Thyroid gland (tissue), 4 donors: ENCODE results near the gene CATSPER4. TPM values are rescaled to one million over a fixed set of nuclear protein-coding genes. Genes with fewer than 3 reads are reported as not detected.

Source experiments
- DNase-seq, 2 donors: peaks; one replicate each; pipeline ENCODE4 v3.0.0-alpha.2; 2019
- H3K27ac ChIP-seq, 3 donors: fragments of 200-600 bp; sonication (generic); 1 replicate in 2 of 3; 2 replicates in 1 of 3; pipeline ENCODE4 v1.5.1; 2016 to 2019; ENCODE audit warnings: mild to moderate bottlenecking in 1 of 3, moderate library complexity in 1 of 3
- H3K27me3 ChIP-seq: fragments of 200-600 bp; sonication (generic); one replicate; pipeline ENCODE4 v1.5.1; 2019
- H3K36me3 ChIP-seq, 2 donors: fragments of 200-600 bp; sonication (generic); one replicate each; pipeline ENCODE4 v1.5.1; 2016 to 2019
- H3K4me1 ChIP-seq, 2 donors: fragments of 200-600 bp; sonication (generic); one replicate each; pipeline ENCODE4 v1.5.1; 2017 to 2019
- H3K4me3 ChIP-seq, 3 donors: fragments of 200-600 bp; sonication (generic); replicated peaks in 1 of 3; 1 replicate in 2 of 3; 2 replicates in 1 of 3; pipeline ENCODE4 v1.5.1; 2016; ENCODE audit warnings: mild to moderate bottlenecking in 1 of 3
- H3K9me3 ChIP-seq: fragments of 200-600 bp; sonication (generic); one replicate; pipeline ENCODE4 v1.5.1; 2017
- POLR2A ChIP-seq, 2 donors: fragments of 450-650 bp; IDR thresholded peaks; one replicate each; pipeline ENCODE4 v1.6.1; 2017; ENCODE audit warnings: antibody characterized with exemption in 2 of 2, mild to moderate bottlenecking in 2 of 2, moderate library complexity in 1 of 2
- whole genome bisulfite sequencing, 2 donors: methylation state at CpG; one replicate each; pipeline ENCODE4 v1.1.5; 2017; 5-methylcytosine and 5-hydroxymethylcytosine counted together
- intact Hi-C: fragments of 100-400 bp; cut with DNase I; formaldehyde crosslinking; loops from one replicate; pipeline ENCODE4 v1.15.1; 2023
- total RNA-seq, 4 donors: library from RNA; depleted of rRNA; stranded (reverse); fragments of >200 nt; gene quantifications; one replicate each; pipeline ENCODE4 v1.2.3, GENCODE V29; 2016
- TF ChIP-seq, protein P1 (sequence below), 6 experiments: fragments of 200-600 bp in 3 of 6; fragments of 450-650 bp in 3 of 6; sonication (generic) in 3 of 6; IDR thresholded peaks; one replicate each; pipeline ENCODE4 v1.5.1; 2016 to 2019; ENCODE audit warnings: antibody characterized with exemption in 6 of 6, mild to moderate bottlenecking in 2 of 6, inconsistent platforms in 1 of 6, moderate library complexity in 1 of 6

The CATSPER4 gene
- total RNA-seq, 4 donors from 2014 or later = not detected

DNA sequence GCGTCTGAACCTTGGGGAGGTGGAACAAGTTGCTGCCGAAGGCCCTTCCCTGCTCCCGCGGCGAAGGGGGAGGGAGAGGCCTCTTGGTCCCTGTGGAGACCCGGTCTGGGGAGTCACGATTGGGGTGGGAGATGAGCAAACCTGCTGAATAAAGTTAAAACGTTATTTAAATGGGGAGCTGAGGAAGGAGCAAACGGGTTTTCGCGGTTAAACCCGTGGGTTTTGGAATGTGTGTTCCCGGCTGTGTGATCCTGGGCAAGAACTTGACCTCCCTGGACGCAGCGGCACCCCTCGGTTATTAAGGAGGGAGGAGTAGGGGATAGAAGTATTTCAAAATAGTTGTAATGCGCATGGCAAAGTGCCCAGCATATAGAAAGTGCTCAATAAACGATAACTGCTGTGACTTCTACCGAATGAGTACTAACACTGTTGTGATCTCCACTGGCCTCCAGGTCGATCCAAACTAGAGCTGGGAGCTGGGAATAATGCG, 28.1 kb upstream of the CATSPER4 start:
- intact Hi-C loops = loop anchor here (5.0 kb wide), 1 partner anchor 55 kb away; no protein-coding TSS in a partner anchor
- Histone ChIP-seq H3K27ac (peak overlapping the region in 1 of 3 donors; percentile 36), H3K36me3 (no peaks in the 10 kb centered on the region), H3K9me3 (no peaks in the 10 kb centered on the region), H3K27me3 (no peaks in the 10 kb centered on the region), H3K4me1 (peaks cover 13 to 17% of the 10 kb centered on the region in 2 donors), H3K4me3 (peak overlapping the region in 2 of 3 donors; percentile 25 to 49)
- no peak for DNase-seq
- WGBS, 2 donors = 27 to 29% methylated on average over 20 to 21 of the region's 21 CpGs
- no peak for TF ChIP-seq POLR2A (IDR thresholded peaks at IDR 0.05)
- TF ChIP-seq, protein P1, sequence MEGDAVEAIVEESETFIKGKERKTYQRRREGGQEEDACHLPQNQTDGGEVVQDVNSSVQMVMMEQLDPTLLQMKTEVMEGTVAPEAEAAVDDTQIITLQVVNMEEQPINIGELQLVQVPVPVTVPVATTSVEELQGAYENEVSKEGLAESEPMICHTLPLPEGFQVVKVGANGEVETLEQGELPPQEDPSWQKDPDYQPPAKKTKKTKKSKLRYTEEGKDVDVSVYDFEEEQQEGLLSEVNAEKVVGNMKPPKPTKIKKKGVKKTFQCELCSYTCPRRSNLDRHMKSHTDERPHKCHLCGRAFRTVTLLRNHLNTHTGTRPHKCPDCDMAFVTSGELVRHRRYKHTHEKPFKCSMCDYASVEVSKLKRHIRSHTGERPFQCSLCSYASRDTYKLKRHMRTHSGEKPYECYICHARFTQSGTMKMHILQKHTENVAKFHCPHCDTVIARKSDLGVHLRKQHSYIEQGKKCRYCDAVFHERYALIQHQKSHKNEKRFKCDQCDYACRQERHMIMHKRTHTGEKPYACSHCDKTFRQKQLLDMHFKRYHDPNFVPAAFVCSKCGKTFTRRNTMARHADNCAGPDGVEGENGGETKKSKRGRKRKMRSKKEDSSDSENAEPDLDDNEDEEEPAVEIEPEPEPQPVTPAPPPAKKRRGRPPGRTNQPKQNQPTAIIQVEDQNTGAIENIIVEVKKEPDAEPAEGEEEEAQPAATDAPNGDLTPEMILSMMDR (IDR thresholded peaks at IDR 0.05) = no peak

DNA sequence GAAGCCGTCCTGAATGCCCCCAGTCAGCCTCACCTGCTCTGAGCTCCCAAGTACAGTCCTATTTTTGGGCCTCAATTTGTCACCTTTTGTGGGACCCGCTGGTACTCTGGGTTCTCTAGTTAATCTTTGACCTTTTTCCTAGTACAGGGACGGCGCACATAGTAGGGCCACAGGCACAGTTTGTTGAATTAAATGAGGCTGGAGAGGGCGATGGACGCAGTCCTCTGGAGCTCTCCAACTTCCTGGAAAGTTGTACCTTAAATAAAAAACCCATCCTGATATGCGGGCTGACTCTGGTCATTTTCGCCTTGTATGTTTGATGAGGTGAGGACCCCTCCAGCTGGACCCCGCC, 26.7 kb upstream of the CATSPER4 start:
- peak overlapping the region in 1 of 3 donors; percentile 28 for H3K4me3 ChIP-seq
- H3K9me3 ChIP-seq = no peaks in the 10 kb centered on the region
- WGBS, 2 donors = 53 to 68% methylated on average over 9 of the region's 9 CpGs
- no peaks in the 10 kb centered on the region for H3K36me3 ChIP-seq
- TF ChIP-seq, protein P1 (IDR thresholded peaks at IDR 0.05) = no peak
- TF ChIP-seq POLR2A (IDR thresholded peaks at IDR 0.05) = no peak
- DNase-seq = no peak
- H3K27me3 ChIP-seq = no peaks in the 10 kb centered on the region
- H3K27ac ChIP-seq = no peak overlapping the region
- intact Hi-C loops = loop anchor here (5.0 kb wide), 1 partner anchor 56 kb away; no protein-coding TSS in a partner anchor
- H3K4me1 ChIP-seq = peaks cover 13 to 17% of the 10 kb centered on the region in 2 donors

DNA sequence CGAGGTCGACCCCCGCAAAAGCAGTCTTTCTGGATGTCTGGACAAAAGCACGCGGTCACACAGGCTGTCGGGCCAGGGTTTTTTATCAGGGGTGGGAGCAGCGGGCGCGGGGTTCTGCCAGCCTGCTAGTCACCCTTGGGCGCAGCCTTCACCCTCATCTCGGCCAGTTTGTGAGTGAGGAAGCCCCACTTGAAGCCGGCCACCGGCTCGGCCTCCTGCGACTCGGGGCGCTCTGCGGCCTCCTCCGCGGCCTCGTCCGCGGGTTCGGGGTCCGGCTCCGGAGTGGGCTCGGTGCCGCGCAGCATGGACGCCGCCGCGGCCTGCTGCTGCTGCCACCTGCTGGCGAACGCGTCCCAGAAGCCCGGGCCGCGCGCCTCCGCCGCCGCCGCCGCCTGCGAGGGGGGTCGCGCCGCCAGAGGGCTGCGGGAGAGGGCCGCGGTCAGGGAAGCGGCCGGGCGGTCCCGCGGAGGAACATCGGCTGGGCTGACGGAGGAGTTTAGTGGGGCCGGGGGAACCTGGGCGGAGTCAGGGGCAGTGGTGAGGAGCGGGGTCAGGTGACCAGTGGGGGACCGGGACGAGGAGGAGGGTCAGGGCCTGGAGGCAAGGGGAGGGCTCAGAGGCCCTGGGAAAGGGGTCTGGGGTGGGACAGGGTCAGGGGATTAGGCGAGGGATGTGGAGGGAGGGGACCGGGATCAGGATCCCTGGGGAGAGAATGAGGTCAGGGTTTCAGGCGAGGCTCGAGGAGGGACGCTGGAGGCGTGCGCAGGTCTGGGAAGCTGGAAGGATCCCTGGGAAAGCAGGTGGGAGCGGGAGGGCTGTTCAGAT, 26.2 kb upstream of the CATSPER4 start:
- peak; percentile 46 to 51 for DNase-seq
- intact Hi-C loops = loop anchor here (5.0 kb wide), 1 partner anchor 57 kb away; no protein-coding TSS in a partner anchor
- H3K27me3 ChIP-seq = no peaks in the 10 kb centered on the region

DNA sequence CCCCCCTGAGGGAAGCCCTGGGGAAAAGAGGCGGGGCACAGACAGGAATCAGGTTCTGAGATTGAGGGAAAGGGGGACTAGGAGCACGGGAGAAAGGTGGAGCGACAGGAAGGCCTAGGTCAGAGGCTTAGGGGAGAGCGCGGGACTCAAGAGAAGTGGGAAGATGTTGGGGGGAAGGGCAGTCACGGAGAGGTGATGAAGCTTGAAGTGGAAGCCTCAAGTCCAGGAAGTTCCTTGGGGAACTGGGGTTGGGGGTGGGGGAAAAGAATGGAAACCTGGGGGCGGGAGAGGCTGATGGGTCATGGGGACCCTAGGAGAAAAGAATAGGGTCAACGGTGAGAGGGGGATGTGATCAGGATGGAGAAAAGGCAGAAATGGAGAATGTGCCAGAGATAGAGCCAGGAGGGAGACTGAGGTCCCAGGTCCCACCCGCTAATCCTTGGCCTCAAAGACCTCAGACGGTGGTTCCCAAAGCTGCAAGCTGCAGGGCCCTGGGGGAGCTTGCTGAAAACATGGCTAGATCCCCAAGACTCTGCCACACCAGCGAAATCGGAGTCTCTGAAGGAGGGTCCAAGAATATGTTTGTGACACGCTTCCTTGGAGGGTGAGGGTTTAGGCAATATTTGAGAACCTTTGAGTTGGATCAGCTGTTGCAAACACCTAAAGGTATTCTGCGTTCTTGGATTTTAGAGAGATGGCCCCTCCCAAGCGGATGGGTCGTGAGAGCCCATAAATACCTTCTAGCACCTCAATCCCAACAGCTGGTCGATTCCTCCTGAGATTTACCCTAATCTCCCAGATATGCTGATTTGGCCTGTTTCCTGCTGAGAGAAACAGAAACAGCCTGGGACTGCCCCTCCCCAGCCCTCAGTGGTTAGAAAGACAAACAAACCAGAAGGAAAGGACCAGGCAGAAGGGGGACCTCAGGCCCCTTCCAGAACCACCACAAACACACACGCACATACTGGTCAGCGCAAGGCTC, 25.2 kb upstream of the CATSPER4 start:
- H3K36me3 ChIP-seq = no peaks in the 10 kb centered on the region
- H3K27ac ChIP-seq = peak overlapping the region; percentile 15 to 50 (median 44)
- peaks cover 13 to 24% of the 10 kb centered on the region in 2 donors for H3K4me1 ChIP-seq
- no peaks in the 10 kb centered on the region for H3K9me3 ChIP-seq
- WGBS, 2 donors = 74 to 78% methylated on average over 19 of the region's 19 CpGs
- intact Hi-C loops = loop anchor here (5.0 kb wide), 1 partner anchor 58 kb away; no protein-coding TSS in a partner anchor
- DNase-seq = peak; percentile 30 to 32
- no peaks in the 10 kb centered on the region for H3K27me3 ChIP-seq
- H3K4me3 ChIP-seq = no peak overlapping the region
- TF ChIP-seq POLR2A (IDR thresholded peaks at IDR 0.05) = no peak
- TF ChIP-seq, protein P1 (IDR thresholded peaks at IDR 0.05) = no peak

More for the DNA sequence above, 26.2 kb upstream of the CATSPER4 start:
- no peak for TF ChIP-seq POLR2A (IDR thresholded peaks at IDR 0.05)
- TF ChIP-seq, protein P1 (IDR thresholded peaks at IDR 0.05) = peak in 4 of 6 experiments; percentile 46 to 93 (median 76)
- Histone ChIP-seq H3K36me3 (no peaks in the 10 kb centered on the region), H3K27ac (peak overlapping the region; percentile 15 to 50 (median 44)), H3K4me1 (peaks cover 13 to 21% of the 10 kb centered on the region in 2 donors), H3K4me3 (peak overlapping the region in 2 of 3 donors; percentile 28 to 61), H3K9me3 (no peaks in the 10 kb centered on the region)
- WGBS, 2 donors = 26 to 33% methylated on average over 15 to 23 of the region's 72 CpGs
